Breast epithelium (tissue), 4 donors: ENCODE results near the gene ADD1. TPM values are rescaled to one million over a fixed set of nuclear protein-coding genes. Genes with fewer than 3 reads are reported as not detected.

ENCODE experiments used
- DNase-seq, 2 donors: peaks; one replicate each; pipeline ENCODE4 v3.0.0-alpha.2; 2019; ENCODE audit warnings: low spot score in 2 of 2
- H3K27ac ChIP-seq, 2 donors: fragments of 200-600 bp; sonication (generic) in 1 of 2; one replicate each; pipeline ENCODE4 v1.5.1; 2016 to 2019; ENCODE audit warnings: mild to moderate bottlenecking in 1 of 2
- H3K27me3 ChIP-seq, 2 donors: fragments of 200-600 bp; sonication (generic) in 1 of 2; one replicate each; pipeline versions ENCODE4 v1.5.1 to v1.6.0; 2017 to 2019; ENCODE audit warnings: control low read depth in 1 of 2, mild to moderate bottlenecking in 1 of 2
- H3K36me3 ChIP-seq: fragments of 200-600 bp; one replicate; pipeline ENCODE4 v1.5.1; 2019
- H3K4me1 ChIP-seq, 2 donors: fragments of 200-600 bp; sonication (generic); one replicate each; pipeline ENCODE4 v1.5.1; 2016 to 2019; ENCODE audit warnings: control low read depth in 1 of 2
- H3K4me3 ChIP-seq, 3 donors: fragments of 200-600 bp; sonication (generic); 1 replicate in 2 of 3; 2 replicates in 1 of 3; pipeline ENCODE4 v1.5.1; 2016 to 2019; ENCODE audit warnings: mild to moderate bottlenecking in 3 of 3, moderate library complexity in 2 of 3
- H3K9me3 ChIP-seq, 2 donors: fragments of 200-600 bp; sonication (generic) in 1 of 2; one replicate each; pipeline ENCODE4 v1.5.1; 2016 to 2019; ENCODE audit warnings: control low read depth in 1 of 2
- CTCF ChIP-seq, 3 donors: fragments of 450-650 bp; IDR thresholded peaks; one replicate each; pipeline ENCODE4 v1.5.1; 2016 to 2017; ENCODE audit warnings: antibody characterized with exemption in 3 of 3, mild to moderate bottlenecking in 3 of 3, moderate library complexity in 3 of 3
- POLR2A ChIP-seq: fragments of 450-650 bp; IDR thresholded peaks from one replicate; pipeline ENCODE4 v1.6.1; 2016; ENCODE audit warnings: antibody characterized with exemption, mild to moderate bottlenecking, moderate library complexity
- POLR2AphosphoS5 ChIP-seq, 3 donors: sonication (generic); formaldehyde crosslinking; IDR thresholded peaks; one replicate each; pipeline ENCODE4 v1.6.1; 2017; ENCODE audit warnings: antibody characterized with exemption in 3 of 3
- intact Hi-C: fragments of 100-400 bp; cut with DNase I; formaldehyde crosslinking; loops from one replicate; pipeline ENCODE4 v1.15.1; 2023; ENCODE audit warnings: low total_unique reads
- total RNA-seq, 3 donors: library from RNA; depleted of rRNA; stranded (reverse); fragments of >200 nt; gene quantifications; one replicate each; pipeline ENCODE4 v1.1.0, GENCODE V29; 2016

ADD1 gene
- total RNA-seq, 3 donors from 2014 or later, result 161 to 193 (median 181) TPM

- peak overlapping the region in 1 of 2 donors; percentile 21 for H3K27ac ChIP-seq
- H3K36me3 ChIP-seq, result peaks cover 5% of the 10 kb centered on the region
- no peak for TF ChIP-seq POLR2AphosphoS5 (IDR thresholded peaks at IDR 0.05)
- TF ChIP-seq POLR2A, result no peak
- no peak for TF ChIP-seq CTCF (IDR thresholded peaks at IDR 0.05)
Measured at GRCh38 chr4:2901186-2901585, 57.5 kb downstream of the ADD1 start.

GRCh38 chr4:2902126-2902525 is 58.5 kb downstream of the ADD1 start:
- peaks cover 5% of the 10 kb centered on the region for H3K36me3 ChIP-seq
- H3K27ac ChIP-seq, result no peak overlapping the region
- intact Hi-C loops, result no loop called here
- no peaks in the 10 kb centered on the region for H3K27me3 ChIP-seq
- DNase-seq, result no peak
- H3K9me3 ChIP-seq, result no peaks in the 10 kb centered on the region
- H3K4me3 ChIP-seq, result no peak overlapping the region
- TF ChIP-seq POLR2A, result no peak
- TF ChIP-seq CTCF (IDR thresholded peaks at IDR 0.05), result no peak
- no peak for TF ChIP-seq POLR2AphosphoS5 (IDR thresholded peaks at IDR 0.05)
- no peaks in the 10 kb centered on the region for H3K4me1 ChIP-seq

More at GRCh38 chr4:2901186-2901585, 57.5 kb downstream of the ADD1 start:
- Histone ChIP-seq H3K4me3 (no peak overlapping the region), H3K9me3 (no peaks in the 10 kb centered on the region), H3K4me1 (no peaks in the 10 kb centered on the region), H3K27me3 (no peaks in the 10 kb centered on the region)
- intact Hi-C loops, result no loop called here
- DNase-seq, result no peak

GRCh38 chr4:2905544-2905943 is 61.9 kb downstream of the ADD1 start:
- no peak for DNase-seq
- TF ChIP-seq POLR2A (no peak), POLR2AphosphoS5 (IDR thresholded peaks at IDR 0.05) (no peak), CTCF (IDR thresholded peaks at IDR 0.05) (no peak)
- Histone ChIP-seq H3K4me3 (no peak overlapping the region), H3K27me3 (no peaks in the 10 kb centered on the region), H3K4me1 (no peaks in the 10 kb centered on the region), H3K9me3 (no peaks in the 10 kb centered on the region), H3K36me3 (peaks cover 5% of the 10 kb centered on the region), H3K27ac (no peak overlapping the region)
- intact Hi-C loops, result no loop called here

- H3K36me3 ChIP-seq, result peaks cover 5% of the 10 kb centered on the region
Measured at GRCh38 chr4:2906218-2906617, 62.6 kb downstream of the ADD1 start.

GRCh38 chr4:2907226-2907625 is 63.6 kb downstream of the ADD1 start:
- TF ChIP-seq CTCF (IDR thresholded peaks at IDR 0.05) (no peak), POLR2A (no peak), POLR2AphosphoS5 (IDR thresholded peaks at IDR 0.05) (no peak)
- no peaks in the 10 kb centered on the region for H3K27me3 ChIP-seq
- peaks cover 5% of the 10 kb centered on the region for H3K36me3 ChIP-seq
- no peak overlapping the region for H3K4me3 ChIP-seq
- H3K4me1 ChIP-seq, result no peaks in the 10 kb centered on the region
- intact Hi-C loops, result loop anchor here (2.0 kb wide), 1 partner anchor 50 kb away; no protein-coding TSS in a partner anchor
- no peak overlapping the region for H3K27ac ChIP-seq
- H3K9me3 ChIP-seq, result no peaks in the 10 kb centered on the region
- no peak for DNase-seq

More at GRCh38 chr4:2906218-2906617, 62.6 kb downstream of the ADD1 start:
- no peak overlapping the region for H3K4me3 ChIP-seq
- intact Hi-C loops, result loop anchor here (2.0 kb wide), 1 partner anchor 51 kb away; no protein-coding TSS in a partner anchor
- no peak overlapping the region for H3K27ac ChIP-seq
- no peak for DNase-seq
- H3K9me3 ChIP-seq, result no peaks in the 10 kb centered on the region
- no peaks in the 10 kb centered on the region for H3K4me1 ChIP-seq
- no peak for TF ChIP-seq POLR2AphosphoS5 (IDR thresholded peaks at IDR 0.05)
- TF ChIP-seq POLR2A, result no peak
- no peak for TF ChIP-seq CTCF (IDR thresholded peaks at IDR 0.05)
- H3K27me3 ChIP-seq, result no peaks in the 10 kb centered on the region
